Measurements from ENCODE around the gene EYS. TPM values are rescaled to one million over a fixed set of nuclear protein-coding genes. Genes with fewer than 3 reads are reported as not detected.
A peak's percentile ranks its signal among the peaks of the same experiment; 100 is the strongest.

The EYS gene
- total and polyA plus RNA-seq, 4 donors = 0.08 to 0.63 (median 0.36) TPM

GRCh38 chr6:63714091-63714490 lies 1992.9 kb downstream of the EYS start:
- Histone ChIP-seq H3K27ac (ENCODE audit: low read depth in 1 of 2, low read length in 2 of 2) (no peak overlapping the region), H3K36me3 (ENCODE audit: control insufficient read depth in 4 of 4, insufficient read depth in 3 of 4, low read depth in 1 of 4, low read length in 3 of 4) (peaks cover 9 to 37% (median 25%) of the 10 kb centered on the region in 4 donors), H3K27me3 (ENCODE audit: control insufficient read depth in 4 of 4, insufficient read depth in 4 of 4, low read length in 3 of 4) (no peaks in the 10 kb centered on the region), H3K9ac (ENCODE audit: low read depth in 1 of 2, low read length in 2 of 2) (no peak overlapping the region), H3K4me3 (ENCODE audit: low read depth in 1 of 3, low read length in 3 of 3) (no peak overlapping the region), H3K9me3 (ENCODE audit: control insufficient read depth in 4 of 4, low read length in 3 of 4) (no peaks in the 10 kb centered on the region), H3K4me1 (ENCODE audit: control insufficient read depth in 4 of 4, insufficient read depth in 4 of 4, low read length in 3 of 4) (peaks cover 0 to 10% (median 3%) of the 10 kb centered on the region in 4 donors)
- DNase-seq (ENCODE audit: low spot score) = no peak
- TF ChIP-seq RXRA (IDR thresholded peaks at IDR 0.05) = no peak
- TF ChIP-seq, protein P1, sequence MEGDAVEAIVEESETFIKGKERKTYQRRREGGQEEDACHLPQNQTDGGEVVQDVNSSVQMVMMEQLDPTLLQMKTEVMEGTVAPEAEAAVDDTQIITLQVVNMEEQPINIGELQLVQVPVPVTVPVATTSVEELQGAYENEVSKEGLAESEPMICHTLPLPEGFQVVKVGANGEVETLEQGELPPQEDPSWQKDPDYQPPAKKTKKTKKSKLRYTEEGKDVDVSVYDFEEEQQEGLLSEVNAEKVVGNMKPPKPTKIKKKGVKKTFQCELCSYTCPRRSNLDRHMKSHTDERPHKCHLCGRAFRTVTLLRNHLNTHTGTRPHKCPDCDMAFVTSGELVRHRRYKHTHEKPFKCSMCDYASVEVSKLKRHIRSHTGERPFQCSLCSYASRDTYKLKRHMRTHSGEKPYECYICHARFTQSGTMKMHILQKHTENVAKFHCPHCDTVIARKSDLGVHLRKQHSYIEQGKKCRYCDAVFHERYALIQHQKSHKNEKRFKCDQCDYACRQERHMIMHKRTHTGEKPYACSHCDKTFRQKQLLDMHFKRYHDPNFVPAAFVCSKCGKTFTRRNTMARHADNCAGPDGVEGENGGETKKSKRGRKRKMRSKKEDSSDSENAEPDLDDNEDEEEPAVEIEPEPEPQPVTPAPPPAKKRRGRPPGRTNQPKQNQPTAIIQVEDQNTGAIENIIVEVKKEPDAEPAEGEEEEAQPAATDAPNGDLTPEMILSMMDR (IDR thresholded peaks at IDR 0.05; ENCODE audit: low read depth, low read length, missing input control) = no peak

DNA sequence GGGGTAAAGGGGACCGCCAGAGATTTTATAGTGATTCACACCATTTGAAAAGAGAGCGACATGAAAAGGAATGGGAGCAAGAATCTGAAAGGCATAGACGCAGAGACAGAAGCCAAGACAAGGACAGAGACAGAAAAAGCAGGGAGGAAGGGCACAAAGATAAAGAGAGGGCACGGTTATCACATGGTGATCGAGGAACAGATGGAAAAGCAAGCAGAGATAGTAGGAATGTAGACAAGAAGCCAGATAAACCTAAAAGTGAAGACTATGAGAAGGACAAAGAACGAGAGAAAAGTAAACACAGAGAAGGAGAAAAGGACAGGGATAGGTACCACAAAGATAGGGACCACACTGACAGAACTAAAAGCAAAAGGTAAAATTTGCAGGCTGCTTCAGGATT lies 1993.7 kb downstream of the EYS start:
- Histone ChIP-seq H3K27me3 (ENCODE audit: control insufficient read depth in 4 of 4, insufficient read depth in 4 of 4, low read length in 3 of 4) (no peaks in the 10 kb centered on the region), H3K36me3 (ENCODE audit: control insufficient read depth in 4 of 4, insufficient read depth in 3 of 4, low read depth in 1 of 4, low read length in 3 of 4) (peaks cover 9 to 37% (median 25%) of the 10 kb centered on the region in 4 donors), H3K4me3 (ENCODE audit: low read depth in 1 of 3, low read length in 3 of 3) (no peak overlapping the region), H3K9ac (ENCODE audit: low read depth in 1 of 2, low read length in 2 of 2) (no peak overlapping the region), H3K9me3 (ENCODE audit: control insufficient read depth in 4 of 4, low read length in 3 of 4) (no peaks in the 10 kb centered on the region), H3K27ac (ENCODE audit: low read depth in 1 of 2, low read length in 2 of 2) (no peak overlapping the region), H3K4me1 (ENCODE audit: control insufficient read depth in 4 of 4, insufficient read depth in 4 of 4, low read length in 3 of 4) (peaks cover 0 to 14% (median 5%) of the 10 kb centered on the region in 4 donors)
- no peak for DNase-seq (ENCODE audit: low spot score)
- TF ChIP-seq SP1 (IDR thresholded peaks at IDR 0.05) = no peak
- TF ChIP-seq, protein P2, sequence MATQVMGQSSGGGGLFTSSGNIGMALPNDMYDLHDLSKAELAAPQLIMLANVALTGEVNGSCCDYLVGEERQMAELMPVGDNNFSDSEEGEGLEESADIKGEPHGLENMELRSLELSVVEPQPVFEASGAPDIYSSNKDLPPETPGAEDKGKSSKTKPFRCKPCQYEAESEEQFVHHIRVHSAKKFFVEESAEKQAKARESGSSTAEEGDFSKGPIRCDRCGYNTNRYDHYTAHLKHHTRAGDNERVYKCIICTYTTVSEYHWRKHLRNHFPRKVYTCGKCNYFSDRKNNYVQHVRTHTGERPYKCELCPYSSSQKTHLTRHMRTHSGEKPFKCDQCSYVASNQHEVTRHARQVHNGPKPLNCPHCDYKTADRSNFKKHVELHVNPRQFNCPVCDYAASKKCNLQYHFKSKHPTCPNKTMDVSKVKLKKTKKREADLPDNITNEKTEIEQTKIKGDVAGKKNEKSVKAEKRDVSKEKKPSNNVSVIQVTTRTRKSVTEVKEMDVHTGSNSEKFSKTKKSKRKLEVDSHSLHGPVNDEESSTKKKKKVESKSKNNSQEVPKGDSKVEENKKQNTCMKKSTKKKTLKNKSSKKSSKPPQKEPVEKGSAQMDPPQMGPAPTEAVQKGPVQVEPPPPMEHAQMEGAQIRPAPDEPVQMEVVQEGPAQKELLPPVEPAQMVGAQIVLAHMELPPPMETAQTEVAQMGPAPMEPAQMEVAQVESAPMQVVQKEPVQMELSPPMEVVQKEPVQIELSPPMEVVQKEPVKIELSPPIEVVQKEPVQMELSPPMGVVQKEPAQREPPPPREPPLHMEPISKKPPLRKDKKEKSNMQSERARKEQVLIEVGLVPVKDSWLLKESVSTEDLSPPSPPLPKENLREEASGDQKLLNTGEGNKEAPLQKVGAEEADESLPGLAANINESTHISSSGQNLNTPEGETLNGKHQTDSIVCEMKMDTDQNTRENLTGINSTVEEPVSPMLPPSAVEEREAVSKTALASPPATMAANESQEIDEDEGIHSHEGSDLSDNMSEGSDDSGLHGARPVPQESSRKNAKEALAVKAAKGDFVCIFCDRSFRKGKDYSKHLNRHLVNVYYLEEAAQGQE (IDR thresholded peaks at IDR 0.05) = no peak
- WGBS = 94% methylated on average over 6 of the region's 6 CpGs

DNA sequence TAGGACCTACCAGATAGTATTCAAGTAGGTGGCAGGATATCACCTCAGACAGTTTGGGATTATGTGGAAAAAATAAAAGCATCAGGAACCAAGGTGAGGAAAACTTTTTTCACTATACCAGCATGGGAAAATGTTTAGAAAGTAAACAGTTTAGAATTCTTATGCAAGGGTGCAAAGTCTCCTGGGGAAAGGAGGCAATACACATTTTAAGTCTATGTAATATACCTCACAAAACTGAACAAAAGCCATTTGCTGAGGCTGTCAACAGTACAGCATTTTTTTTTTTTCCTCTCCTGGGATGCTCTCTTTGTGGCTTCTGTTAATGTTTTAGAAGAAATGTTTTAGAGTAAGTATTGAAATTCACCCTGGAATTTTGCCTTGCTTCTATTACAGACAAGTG lies 1997.9 kb downstream of the EYS start:
- H3K27ac ChIP-seq (ENCODE audit: low read depth in 1 of 2, low read length in 2 of 2) = peak overlapping the region; percentile 44 to 49
- no peak for DNase-seq (ENCODE audit: low spot score)
- H3K4me1 ChIP-seq (ENCODE audit: control insufficient read depth in 4 of 4, insufficient read depth in 4 of 4, low read length in 3 of 4) = peaks cover 2 to 27% (median 11%) of the 10 kb centered on the region in 4 donors
- H3K9ac ChIP-seq (ENCODE audit: low read depth in 1 of 2, low read length in 2 of 2) = no peak overlapping the region
- H3K36me3 ChIP-seq (ENCODE audit: control insufficient read depth in 4 of 4, insufficient read depth in 3 of 4, low read depth in 1 of 4, low read length in 3 of 4) = peaks cover 11 to 36% (median 30%) of the 10 kb centered on the region in 4 donors
- H3K9me3 ChIP-seq (ENCODE audit: control insufficient read depth in 4 of 4, low read length in 3 of 4) = no peaks in the 10 kb centered on the region
- peak; percentile 81 to 82 for TF ChIP-seq HNF4A (conservative IDR thresholded peaks at IDR 0.05)
- peak; percentile 18 for TF ChIP-seq FOXA2 (IDR thresholded peaks at IDR 0.05)
- peak; percentile 59 for TF ChIP-seq HNF4G (IDR thresholded peaks at IDR 0.05)
- peak in 1 of 2 donors; percentile 11 for TF ChIP-seq RAD21 (IDR thresholded peaks at IDR 0.05)
- TF ChIP-seq NR2F2 (IDR thresholded peaks at IDR 0.05) = no peak
- TF ChIP-seq YY1 (IDR thresholded peaks at IDR 0.05) = peak; percentile 31
- no peak for TF ChIP-seq MAX (IDR thresholded peaks at IDR 0.05)
- no peaks in the 10 kb centered on the region for H3K27me3 ChIP-seq (ENCODE audit: control insufficient read depth in 4 of 4, insufficient read depth in 4 of 4, low read length in 3 of 4)
- H3K4me3 ChIP-seq (ENCODE audit: low read depth in 1 of 3, low read length in 3 of 3) = no peak overlapping the region
